ENCODE data around the gene NTRK1.

The NTRK1 gene

GRCh38 chr1:156838972-156839371 lies 21.7 kb upstream of the NTRK1 start:
- peak; percentile 39 for DNase-seq (ENCODE audit: low spot score)

GRCh38 chr1:156839426-156840109 lies 21.1 kb upstream of the NTRK1 start:
- no peak for DNase-seq (ENCODE audit: low spot score)

GRCh38 chr1:156840186-156840897 lies 20.3 kb upstream of the NTRK1 start:
- no peak for DNase-seq (ENCODE audit: low spot score)

- DNase-seq (ENCODE audit: low spot score), result no peak
Measured at GRCh38 chr1:156840898-156841279, 19.8 kb upstream of the NTRK1 start.

- DNase-seq (ENCODE audit: low spot score), result no peak
Measured at GRCh38 chr1:156841295-156841855, 19.3 kb upstream of the NTRK1 start.

GRCh38 chr1:156842618-156843300 lies 17.9 kb upstream of the NTRK1 start:
- no peak for DNase-seq (ENCODE audit: low spot score)

- DNase-seq (ENCODE audit: low spot score), result no peak
Measured at GRCh38 chr1:156844102-156844501, 16.6 kb upstream of the NTRK1 start.

- no peak for DNase-seq (ENCODE audit: low spot score)
Measured at GRCh38 chr1:156844638-156845037, 16.0 kb upstream of the NTRK1 start.

GRCh38 chr1:156845055-156845952 lies 15.4 kb upstream of the NTRK1 start:
- peak; percentile 22 for DNase-seq (ENCODE audit: low spot score)

GRCh38 chr1:156845953-156846545 lies 14.6 kb upstream of the NTRK1 start:
- DNase-seq (ENCODE audit: low spot score), result no peak

GRCh38 chr1:156846643-156847042 lies 14.0 kb upstream of the NTRK1 start:
- DNase-seq (ENCODE audit: low spot score), result no peak

- no peak for DNase-seq (ENCODE audit: low spot score)
Measured at GRCh38 chr1:156847591-156848460, 12.8 kb upstream of the NTRK1 start.

- peak; percentile 84 for DNase-seq (ENCODE audit: low spot score)
Measured at GRCh38 chr1:156848461-156849150, 12.1 kb upstream of the NTRK1 start.

GRCh38 chr1:156849151-156849496 lies 11.5 kb upstream of the NTRK1 start:
- DNase-seq (ENCODE audit: low spot score), result no peak

- DNase-seq (ENCODE audit: low spot score), result no peak
Measured at GRCh38 chr1:156851779-156852417, 8.8 kb upstream of the NTRK1 start.

- no peak for DNase-seq (ENCODE audit: low spot score)
Measured at GRCh38 chr1:156852418-156852874, 8.2 kb upstream of the NTRK1 start.

GRCh38 chr1:156853761-156854160 lies 6.9 kb upstream of the NTRK1 start:
- no peak for DNase-seq (ENCODE audit: low spot score)

GRCh38 chr1:156854634-156855033 lies 6.0 kb upstream of the NTRK1 start:
- no peak for DNase-seq (ENCODE audit: low spot score)

GRCh38 chr1:156856282-156856785 lies 4.3 kb upstream of the NTRK1 start:
- no peak for DNase-seq (ENCODE audit: low spot score)
